ENCODE data around the gene COL7A1.

COL7A1 gene

GRCh38 chr3:48516571-48516970 lies 78.6 kb downstream of the COL7A1 start:
- no peak for TF ChIP-seq USF1 (IDR thresholded peaks at IDR 0.05)
- TF ChIP-seq, protein P1, sequence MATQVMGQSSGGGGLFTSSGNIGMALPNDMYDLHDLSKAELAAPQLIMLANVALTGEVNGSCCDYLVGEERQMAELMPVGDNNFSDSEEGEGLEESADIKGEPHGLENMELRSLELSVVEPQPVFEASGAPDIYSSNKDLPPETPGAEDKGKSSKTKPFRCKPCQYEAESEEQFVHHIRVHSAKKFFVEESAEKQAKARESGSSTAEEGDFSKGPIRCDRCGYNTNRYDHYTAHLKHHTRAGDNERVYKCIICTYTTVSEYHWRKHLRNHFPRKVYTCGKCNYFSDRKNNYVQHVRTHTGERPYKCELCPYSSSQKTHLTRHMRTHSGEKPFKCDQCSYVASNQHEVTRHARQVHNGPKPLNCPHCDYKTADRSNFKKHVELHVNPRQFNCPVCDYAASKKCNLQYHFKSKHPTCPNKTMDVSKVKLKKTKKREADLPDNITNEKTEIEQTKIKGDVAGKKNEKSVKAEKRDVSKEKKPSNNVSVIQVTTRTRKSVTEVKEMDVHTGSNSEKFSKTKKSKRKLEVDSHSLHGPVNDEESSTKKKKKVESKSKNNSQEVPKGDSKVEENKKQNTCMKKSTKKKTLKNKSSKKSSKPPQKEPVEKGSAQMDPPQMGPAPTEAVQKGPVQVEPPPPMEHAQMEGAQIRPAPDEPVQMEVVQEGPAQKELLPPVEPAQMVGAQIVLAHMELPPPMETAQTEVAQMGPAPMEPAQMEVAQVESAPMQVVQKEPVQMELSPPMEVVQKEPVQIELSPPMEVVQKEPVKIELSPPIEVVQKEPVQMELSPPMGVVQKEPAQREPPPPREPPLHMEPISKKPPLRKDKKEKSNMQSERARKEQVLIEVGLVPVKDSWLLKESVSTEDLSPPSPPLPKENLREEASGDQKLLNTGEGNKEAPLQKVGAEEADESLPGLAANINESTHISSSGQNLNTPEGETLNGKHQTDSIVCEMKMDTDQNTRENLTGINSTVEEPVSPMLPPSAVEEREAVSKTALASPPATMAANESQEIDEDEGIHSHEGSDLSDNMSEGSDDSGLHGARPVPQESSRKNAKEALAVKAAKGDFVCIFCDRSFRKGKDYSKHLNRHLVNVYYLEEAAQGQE (IDR thresholded peaks at IDR 0.05; ENCODE audit: low read depth) = no peak
- no peak for TF ChIP-seq TAF1 (IDR thresholded peaks at IDR 0.05; ENCODE audit: low read depth)
- TF ChIP-seq, protein P2, sequence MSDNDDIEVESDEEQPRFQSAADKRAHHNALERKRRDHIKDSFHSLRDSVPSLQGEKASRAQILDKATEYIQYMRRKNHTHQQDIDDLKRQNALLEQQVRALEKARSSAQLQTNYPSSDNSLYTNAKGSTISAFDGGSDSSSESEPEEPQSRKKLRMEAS (IDR thresholded peaks at IDR 0.05) = no peak
- TF ChIP-seq EGR1 (IDR thresholded peaks at IDR 0.05) = no peak
- TF ChIP-seq CEBPB (IDR thresholded peaks at IDR 0.05) = no peak
- no peak for TF ChIP-seq TCF12 (IDR thresholded peaks at IDR 0.05; ENCODE audit: low read depth)
- no peak for TF ChIP-seq FOXM1 (IDR thresholded peaks at IDR 0.05; ENCODE audit: borderline replicate concordance, low read depth)
- TF ChIP-seq TEAD4 (IDR thresholded peaks at IDR 0.05) = no peak
- TF ChIP-seq EP300 (IDR thresholded peaks at IDR 0.05; ENCODE audit: borderline replicate concordance) = no peak
- no peak for TF ChIP-seq RAD21 (IDR thresholded peaks at IDR 0.05; ENCODE audit: low read depth)

GRCh38 chr3:48514431-48515227 lies 80.5 kb downstream of the COL7A1 start:
- TF ChIP-seq, protein P2 (IDR thresholded peaks at IDR 0.05) = no peak
- TF ChIP-seq USF1 (IDR thresholded peaks at IDR 0.05) (no peak), NFIC (IDR thresholded peaks at IDR 0.05) (no peak), CEBPB (IDR thresholded peaks at IDR 0.05) (no peak), TEAD4 (IDR thresholded peaks at IDR 0.05) (no peak), RAD21 (IDR thresholded peaks at IDR 0.05; ENCODE audit: low read depth) (no peak), EGR1 (IDR thresholded peaks at IDR 0.05) (no peak)
- TF ChIP-seq, protein P1 (IDR thresholded peaks at IDR 0.05; ENCODE audit: low read depth) = no peak
